ENCODE results near the gene TXNRD1.

Gene TXNRD1
- long read RNA-seq, transcript TXNRD1-205 (15 exons, 3,930 nt), result major isoform, 195 of 507 reads
- long read RNA-seq, transcript TXNRD1-206 (15 exons, 1,933 nt), result minor isoform, 10 of 507 reads
- long read RNA-seq, transcript TXNRD1-214 (15 exons, 3,974 nt), result minor isoform, 16 of 507 reads
- long read RNA-seq, partial matches to known transcripts, result 60 of 507 reads
- long read RNA-seq, other reads (novel, unspliced or antisense), result 225 of 507 reads

DNA sequence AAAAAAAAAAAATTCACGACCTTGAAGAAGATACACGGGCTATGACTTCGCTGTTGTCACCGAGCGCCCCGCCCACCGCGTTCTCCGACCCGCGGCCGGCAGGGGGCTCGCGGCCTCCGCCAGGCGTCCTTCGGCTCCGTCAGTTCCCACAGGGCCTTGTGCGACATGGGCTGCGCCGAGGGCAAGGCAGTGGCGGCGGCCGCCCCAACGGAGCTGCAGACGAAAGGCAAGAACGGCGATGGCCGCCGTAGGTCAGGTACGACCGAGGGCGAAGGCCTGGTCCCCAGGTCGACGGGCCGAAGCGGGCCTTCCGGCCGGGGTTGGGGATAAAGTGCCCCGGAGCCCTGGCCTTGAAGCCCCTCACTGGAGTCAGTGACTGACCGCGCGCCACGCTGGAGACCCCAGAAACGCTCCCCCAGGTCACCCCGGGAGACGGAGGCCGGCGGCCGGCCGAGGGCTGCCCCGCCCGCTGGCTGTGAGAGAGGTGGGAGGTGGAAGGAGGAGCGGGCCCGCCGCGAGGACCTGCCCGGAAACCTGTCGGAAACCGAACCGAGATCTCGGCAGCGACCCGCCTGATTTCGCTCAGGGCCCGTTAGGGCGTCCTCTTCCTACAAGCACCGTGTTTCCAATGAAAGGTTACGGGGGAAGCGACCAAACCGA, at the start of gene TXNRD1:
Gene TXNRD1 (plus strand): TSS at position 142 of the 660 bp plus-strand sequence. CDS start 24 bp downstream, at position 166.
- peak; percentile 68 to 82 for DNase-seq (ENCODE audit: low read depth in 1 of 2, low spot score in 1 of 2)
- no peaks in the 10 kb centered on the region for H3K27me3 ChIP-seq (ENCODE audit: insufficient read depth, poor library complexity, severe bottlenecking)
- peak within 1 kb of the TSS; percentile 65 for H3K4me3 ChIP-seq (replicated peaks; ENCODE audit: insufficient read depth, low read length)
- TF ChIP-seq GABPA (IDR thresholded peaks at IDR 0.05; ENCODE audit: low read depth) (no peak), POLR2AphosphoS5 (IDR thresholded peaks at IDR 0.05; ENCODE audit: low read depth) (peak; percentile 52; the same call in 1 of the 2 replicates)
- TF ChIP-seq, protein P1, sequence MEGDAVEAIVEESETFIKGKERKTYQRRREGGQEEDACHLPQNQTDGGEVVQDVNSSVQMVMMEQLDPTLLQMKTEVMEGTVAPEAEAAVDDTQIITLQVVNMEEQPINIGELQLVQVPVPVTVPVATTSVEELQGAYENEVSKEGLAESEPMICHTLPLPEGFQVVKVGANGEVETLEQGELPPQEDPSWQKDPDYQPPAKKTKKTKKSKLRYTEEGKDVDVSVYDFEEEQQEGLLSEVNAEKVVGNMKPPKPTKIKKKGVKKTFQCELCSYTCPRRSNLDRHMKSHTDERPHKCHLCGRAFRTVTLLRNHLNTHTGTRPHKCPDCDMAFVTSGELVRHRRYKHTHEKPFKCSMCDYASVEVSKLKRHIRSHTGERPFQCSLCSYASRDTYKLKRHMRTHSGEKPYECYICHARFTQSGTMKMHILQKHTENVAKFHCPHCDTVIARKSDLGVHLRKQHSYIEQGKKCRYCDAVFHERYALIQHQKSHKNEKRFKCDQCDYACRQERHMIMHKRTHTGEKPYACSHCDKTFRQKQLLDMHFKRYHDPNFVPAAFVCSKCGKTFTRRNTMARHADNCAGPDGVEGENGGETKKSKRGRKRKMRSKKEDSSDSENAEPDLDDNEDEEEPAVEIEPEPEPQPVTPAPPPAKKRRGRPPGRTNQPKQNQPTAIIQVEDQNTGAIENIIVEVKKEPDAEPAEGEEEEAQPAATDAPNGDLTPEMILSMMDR (IDR thresholded peaks at IDR 0.05; ENCODE audit: insufficient read depth, low read length), result peak; percentile 42
- peak within 1 kb of the TSS; percentile 41 for H3K27ac ChIP-seq (replicated peaks)

DNA sequence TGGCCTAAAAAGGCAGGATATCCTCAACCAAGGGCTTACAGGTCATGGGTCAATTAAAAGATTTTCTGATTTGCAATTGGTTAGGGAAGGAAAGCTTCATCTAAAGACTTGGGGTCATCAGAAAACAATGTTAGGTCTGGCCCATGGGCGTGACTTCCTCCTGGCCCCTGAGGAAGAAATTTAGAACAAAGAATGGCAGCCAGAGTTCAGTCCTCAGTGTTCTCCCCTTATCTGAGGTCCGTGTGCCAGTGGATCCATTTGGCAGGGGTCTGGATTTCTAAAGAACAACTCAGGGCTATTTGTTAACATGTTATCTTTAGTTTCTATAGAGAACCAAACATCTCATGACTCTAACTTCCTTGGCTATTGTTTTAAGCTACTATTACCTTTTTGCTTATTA, 49.8 kb upstream of the TXNRD1 start:
- no peak for DNase-seq (ENCODE audit: low read depth in 1 of 2, low spot score in 1 of 2)
- Histone ChIP-seq H3K27ac (replicated peaks) (no peak overlapping the region), H3K27me3 (ENCODE audit: insufficient read depth, poor library complexity, severe bottlenecking) (no peaks in the 10 kb centered on the region), H3K4me3 (replicated peaks; ENCODE audit: insufficient read depth, low read length) (no peak overlapping the region)
- TF ChIP-seq GABPA (IDR thresholded peaks at IDR 0.05; ENCODE audit: low read depth) (no peak), POLR2AphosphoS5 (IDR thresholded peaks at IDR 0.05; ENCODE audit: low read depth) (no peak), SPI1 (IDR thresholded peaks at IDR 0.05; ENCODE audit: borderline replicate concordance, low read depth) (no peak)
- TF ChIP-seq, protein P2, sequence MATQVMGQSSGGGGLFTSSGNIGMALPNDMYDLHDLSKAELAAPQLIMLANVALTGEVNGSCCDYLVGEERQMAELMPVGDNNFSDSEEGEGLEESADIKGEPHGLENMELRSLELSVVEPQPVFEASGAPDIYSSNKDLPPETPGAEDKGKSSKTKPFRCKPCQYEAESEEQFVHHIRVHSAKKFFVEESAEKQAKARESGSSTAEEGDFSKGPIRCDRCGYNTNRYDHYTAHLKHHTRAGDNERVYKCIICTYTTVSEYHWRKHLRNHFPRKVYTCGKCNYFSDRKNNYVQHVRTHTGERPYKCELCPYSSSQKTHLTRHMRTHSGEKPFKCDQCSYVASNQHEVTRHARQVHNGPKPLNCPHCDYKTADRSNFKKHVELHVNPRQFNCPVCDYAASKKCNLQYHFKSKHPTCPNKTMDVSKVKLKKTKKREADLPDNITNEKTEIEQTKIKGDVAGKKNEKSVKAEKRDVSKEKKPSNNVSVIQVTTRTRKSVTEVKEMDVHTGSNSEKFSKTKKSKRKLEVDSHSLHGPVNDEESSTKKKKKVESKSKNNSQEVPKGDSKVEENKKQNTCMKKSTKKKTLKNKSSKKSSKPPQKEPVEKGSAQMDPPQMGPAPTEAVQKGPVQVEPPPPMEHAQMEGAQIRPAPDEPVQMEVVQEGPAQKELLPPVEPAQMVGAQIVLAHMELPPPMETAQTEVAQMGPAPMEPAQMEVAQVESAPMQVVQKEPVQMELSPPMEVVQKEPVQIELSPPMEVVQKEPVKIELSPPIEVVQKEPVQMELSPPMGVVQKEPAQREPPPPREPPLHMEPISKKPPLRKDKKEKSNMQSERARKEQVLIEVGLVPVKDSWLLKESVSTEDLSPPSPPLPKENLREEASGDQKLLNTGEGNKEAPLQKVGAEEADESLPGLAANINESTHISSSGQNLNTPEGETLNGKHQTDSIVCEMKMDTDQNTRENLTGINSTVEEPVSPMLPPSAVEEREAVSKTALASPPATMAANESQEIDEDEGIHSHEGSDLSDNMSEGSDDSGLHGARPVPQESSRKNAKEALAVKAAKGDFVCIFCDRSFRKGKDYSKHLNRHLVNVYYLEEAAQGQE (IDR thresholded peaks at IDR 0.05; ENCODE audit: insufficient replicate concordance, low read depth), result no peak
- TF ChIP-seq, protein P1 (IDR thresholded peaks at IDR 0.05; ENCODE audit: insufficient read depth, low read length), result no peak

DNA sequence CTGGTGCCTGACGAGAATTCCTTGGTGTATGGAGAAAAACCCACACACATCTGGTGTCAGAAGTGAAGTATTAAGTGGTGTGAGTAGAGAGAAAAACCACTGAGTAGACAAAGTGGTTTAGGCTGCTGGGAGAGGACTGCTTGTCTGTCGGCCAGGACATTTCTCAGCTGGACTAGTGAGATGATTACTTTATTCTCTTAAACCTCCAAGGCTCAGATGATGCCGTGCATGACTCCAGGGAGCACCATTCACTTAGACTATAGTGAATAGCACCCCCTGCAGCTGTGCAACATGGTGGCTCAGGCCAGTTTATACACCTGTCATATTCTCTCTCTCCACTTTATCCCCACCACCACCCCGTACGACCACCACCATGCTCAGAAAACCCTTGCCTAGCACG, 49.1 kb upstream of the TXNRD1 start:
- Histone ChIP-seq H3K27me3 (ENCODE audit: insufficient read depth, poor library complexity, severe bottlenecking) (no peaks in the 10 kb centered on the region), H3K27ac (replicated peaks) (no peak overlapping the region), H3K4me3 (replicated peaks; ENCODE audit: insufficient read depth, low read length) (no peak overlapping the region)
- TF ChIP-seq GABPA (IDR thresholded peaks at IDR 0.05; ENCODE audit: low read depth) (no peak), POLR2AphosphoS5 (IDR thresholded peaks at IDR 0.05; ENCODE audit: low read depth) (no peak), SPI1 (IDR thresholded peaks at IDR 0.05; ENCODE audit: borderline replicate concordance, low read depth) (no peak)
- TF ChIP-seq, protein P2 (IDR thresholded peaks at IDR 0.05; ENCODE audit: insufficient replicate concordance, low read depth), result no peak
- TF ChIP-seq, protein P1 (IDR thresholded peaks at IDR 0.05; ENCODE audit: insufficient read depth, low read length), result no peak
- DNase-seq (ENCODE audit: low read depth in 1 of 2, low spot score in 1 of 2), result no peak

Measured in HL-60 (cell line).